NCI-H2171 treated with DMSO at 0.1 percent for 48 hours (cell line): Measurements from ENCODE around the gene APOL2.
A peak's percentile ranks its signal among the peaks of the same experiment; 100 is the strongest.
"Not testable (repeated sequence)": the region's sequence is repeated elsewhere in the genome, so short reads cannot be mapped to it uniquely, and the experiment has no call there.

Source experiments
- DNase-seq: peaks from one replicate; lab custom pipeline; 2025; lab: John Stamatoyannopoulos, UW

Gene APOL2

GRCh38 chr22:36263216-36263673, 23.9 kb upstream of the APOL2 start:
- not testable (repeated sequence) for DNase-seq

GRCh38 chr22:36262307-36262706, 23.0 kb upstream of the APOL2 start:
- DNase-seq, result not testable (repeated sequence)

- DNase-seq, result not testable (repeated sequence)
These were observed 22.3 kb upstream of the APOL2 start for GRCh38 chr22:36261675-36262074.

DNA sequence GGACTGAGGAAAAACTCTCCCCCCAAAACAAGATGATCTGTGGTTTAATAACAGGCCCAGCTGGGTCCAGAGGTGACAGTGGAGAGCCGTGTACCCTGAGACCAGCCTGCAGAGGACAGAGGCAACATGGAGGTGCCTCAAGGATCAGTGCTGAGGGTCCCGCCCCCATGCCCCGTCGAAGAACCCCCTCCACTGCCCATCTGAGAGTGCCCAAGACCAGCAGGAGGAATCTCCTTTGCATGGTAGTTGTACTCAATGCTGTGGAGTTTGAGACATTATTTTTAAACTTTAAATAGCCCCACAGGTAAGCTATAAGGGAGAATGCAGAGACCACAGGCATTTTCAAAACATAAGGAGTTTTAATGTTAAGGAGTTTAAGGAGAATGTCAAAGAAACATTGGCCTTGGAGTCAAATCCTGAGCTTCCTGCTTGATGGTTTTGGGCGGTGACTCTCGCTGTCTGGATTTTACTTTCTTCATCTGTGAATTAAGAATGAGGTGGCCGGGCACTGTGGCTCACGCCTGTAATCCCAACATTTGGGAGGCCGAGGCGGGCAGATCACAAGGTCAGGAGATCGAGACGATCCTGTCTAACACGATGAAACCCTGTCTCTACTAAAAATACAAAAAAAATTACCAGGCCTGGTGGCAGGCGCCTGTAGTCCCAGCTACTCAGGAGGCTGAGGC, 20.4 kb upstream of the APOL2 start:
- DNase-seq, result no peak

DNA sequence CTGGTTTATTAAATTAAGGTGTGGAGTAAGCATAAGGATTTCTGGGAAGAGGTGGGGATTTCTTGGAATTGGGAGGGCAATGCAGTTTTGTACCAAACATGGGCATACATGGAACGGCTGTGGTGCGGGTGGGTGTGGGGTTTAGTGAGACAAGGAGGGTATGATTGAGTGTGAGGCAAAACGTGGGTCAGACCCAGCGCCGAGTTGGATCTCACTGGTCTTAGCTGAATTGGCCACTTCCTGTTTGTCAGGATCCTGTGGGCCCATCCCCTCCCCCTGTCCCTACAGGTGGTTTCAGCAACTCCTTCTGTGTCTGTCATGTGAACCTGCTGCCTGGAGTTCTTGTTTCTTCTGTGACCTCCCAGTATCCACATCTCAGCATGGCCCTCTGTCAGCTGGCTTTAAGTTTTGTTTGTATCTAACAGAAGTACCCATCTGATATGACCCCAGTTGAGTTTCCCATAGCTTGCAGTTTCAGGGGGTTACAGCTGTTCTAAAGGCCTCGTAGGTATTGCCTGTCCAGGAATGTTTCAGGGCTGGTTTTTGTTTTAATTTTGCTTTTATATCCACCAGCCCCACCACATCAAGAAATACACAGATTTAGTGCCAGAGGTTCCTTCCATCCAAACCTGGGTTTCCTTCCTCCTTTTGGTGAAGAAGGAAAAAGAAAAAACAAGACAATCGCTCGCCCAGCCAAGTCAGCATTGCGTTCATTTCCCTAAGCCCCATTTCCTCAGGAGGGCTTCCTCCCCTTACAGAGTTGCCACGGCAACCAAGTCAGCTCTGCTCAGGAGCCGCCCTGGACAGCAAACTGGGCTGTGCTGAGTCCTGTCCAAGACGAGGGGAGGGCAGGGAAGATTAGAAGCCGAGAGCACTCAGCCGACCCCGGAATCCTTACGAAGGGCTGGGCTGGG, 19.6 kb upstream of the APOL2 start:
- no peak for DNase-seq

GRCh38 chr22:36257948-36258670, 18.8 kb upstream of the APOL2 start:
- no peak for DNase-seq

GRCh38 chr22:36257308-36257707, 18.0 kb upstream of the APOL2 start:
- no peak for DNase-seq

- DNase-seq, result no peak
These were observed 17.2 kb upstream of the APOL2 start for GRCh38 chr22:36256478-36256877.

GRCh38 chr22:36255572-36255971, 16.2 kb upstream of the APOL2 start:
- DNase-seq, result not testable (repeated sequence)

GRCh38 chr22:36253523-36254490, 14.5 kb upstream of the APOL2 start:
- peak; percentile 60 for DNase-seq

DNA sequence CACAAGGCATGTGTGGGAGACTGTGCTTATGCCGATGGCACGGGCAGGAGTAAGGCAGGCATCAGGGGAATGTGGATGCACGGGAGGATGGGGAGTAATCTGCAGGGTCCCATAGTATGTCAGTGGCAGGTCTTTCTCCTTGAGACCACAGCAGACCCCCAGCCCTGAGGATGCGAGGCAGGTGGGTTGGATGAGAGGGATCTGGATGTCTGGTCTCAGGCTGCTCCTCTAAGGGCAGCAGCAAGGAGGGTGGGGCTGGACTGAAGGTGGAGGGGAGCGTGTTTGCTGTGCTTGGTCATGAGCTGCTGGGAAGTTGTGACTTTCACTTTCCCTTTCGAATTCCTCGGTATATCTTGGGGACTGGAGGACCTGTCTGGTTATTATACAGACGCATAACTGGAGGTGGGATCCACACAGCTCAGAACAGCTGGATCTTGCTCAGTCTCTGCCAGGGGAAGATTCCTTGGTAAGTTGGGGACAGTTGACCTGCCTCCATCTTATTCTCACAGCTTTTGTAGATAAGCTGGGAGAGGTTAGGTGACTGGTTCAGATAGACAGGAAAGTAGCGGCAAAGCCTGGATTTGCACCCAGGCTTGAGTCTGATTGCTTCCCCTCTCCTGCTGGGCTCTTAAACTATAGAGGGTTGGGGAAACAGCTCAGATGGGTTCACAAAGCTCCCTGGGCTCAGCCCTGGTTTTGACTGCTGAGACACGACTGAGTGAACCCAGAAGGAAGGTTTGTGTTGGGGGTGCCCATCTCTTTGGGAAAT, 13.6 kb upstream of the APOL2 start, which contains the start of gene APOL1:
APOL1 (plus strand) TSS at position 380 of the 769 bp plus-strand sequence. CDS start 1,823 bp downstream, outside the sequence.
- no peak for DNase-seq

GRCh38 chr22:36251979-36252608, 12.8 kb upstream of the APOL2 start:
- DNase-seq, result not testable (repeated sequence)

GRCh38 chr22:36250292-36250960, 11.1 kb upstream of the APOL2 start:
- not testable (repeated sequence) for DNase-seq

DNA sequence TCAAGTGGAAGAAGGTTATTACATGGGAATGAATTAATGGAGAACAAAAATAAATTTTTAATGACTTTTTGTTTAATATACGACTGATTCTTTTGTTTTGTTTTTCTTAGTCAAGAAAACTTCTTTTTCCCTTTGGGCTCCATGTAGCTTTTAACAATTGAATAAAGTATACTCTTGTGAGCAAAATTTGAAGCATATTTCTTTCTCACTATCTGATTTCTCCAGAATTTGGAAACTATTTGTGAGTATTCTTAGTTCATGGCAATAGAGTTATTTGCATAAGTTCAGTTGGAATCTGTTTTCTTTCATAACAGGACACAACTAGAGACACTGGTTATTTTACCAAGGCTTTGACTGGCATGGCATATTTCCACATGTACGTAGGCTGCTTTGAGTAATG, 9.8 kb upstream of the APOL2 start:
- no peak for DNase-seq

GRCh38 chr22:36247955-36248354, 8.6 kb upstream of the APOL2 start:
- no peak for DNase-seq

DNA sequence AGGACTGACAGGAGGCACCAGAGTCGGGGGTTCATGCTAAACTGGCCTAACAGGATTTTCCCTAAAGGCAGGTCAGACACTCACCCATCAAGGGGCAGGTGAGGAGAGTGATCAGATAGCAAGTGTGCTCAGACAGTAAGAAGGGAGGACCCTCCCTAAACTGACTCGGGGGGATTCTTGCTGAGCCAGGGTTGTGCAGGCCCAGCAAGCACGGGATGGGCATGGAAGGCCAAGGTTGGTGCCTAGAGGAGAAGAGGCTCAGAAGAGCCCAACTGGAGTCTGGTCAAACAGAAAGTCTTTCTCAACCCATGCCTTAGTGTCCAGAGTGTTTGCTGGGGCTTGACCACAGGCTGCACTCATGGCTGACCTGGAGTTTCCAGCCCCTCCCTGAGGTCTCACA, 7.4 kb upstream of the APOL2 start:
- DNase-seq, result no peak

DNA sequence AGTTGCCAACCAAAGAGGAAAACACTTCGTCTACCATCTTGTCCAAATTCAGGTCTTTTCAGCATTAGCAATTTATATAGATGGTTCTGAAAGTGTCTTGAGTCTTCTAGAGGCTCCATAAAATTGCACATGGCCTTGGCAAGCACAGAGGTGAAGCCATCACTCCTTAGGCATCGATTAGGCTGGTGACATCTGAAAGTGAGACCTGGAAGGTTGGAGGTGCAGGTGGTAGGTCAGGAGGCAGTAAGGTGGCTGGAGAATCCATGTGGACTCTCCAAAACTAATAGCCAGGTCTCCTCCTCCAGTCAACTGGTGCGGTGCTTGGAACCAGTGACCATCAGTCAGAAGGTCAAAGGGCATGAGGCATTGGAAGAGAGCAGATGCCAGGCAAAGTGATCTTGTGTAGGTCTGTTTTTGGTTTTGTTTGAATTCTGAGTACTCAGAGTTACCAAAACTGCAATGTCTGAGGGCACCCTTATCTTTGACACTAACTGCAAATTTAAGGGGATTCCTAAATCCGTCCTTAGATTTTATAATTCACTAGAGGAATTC, 6.6 kb upstream of the APOL2 start:
- no peak for DNase-seq

DNA sequence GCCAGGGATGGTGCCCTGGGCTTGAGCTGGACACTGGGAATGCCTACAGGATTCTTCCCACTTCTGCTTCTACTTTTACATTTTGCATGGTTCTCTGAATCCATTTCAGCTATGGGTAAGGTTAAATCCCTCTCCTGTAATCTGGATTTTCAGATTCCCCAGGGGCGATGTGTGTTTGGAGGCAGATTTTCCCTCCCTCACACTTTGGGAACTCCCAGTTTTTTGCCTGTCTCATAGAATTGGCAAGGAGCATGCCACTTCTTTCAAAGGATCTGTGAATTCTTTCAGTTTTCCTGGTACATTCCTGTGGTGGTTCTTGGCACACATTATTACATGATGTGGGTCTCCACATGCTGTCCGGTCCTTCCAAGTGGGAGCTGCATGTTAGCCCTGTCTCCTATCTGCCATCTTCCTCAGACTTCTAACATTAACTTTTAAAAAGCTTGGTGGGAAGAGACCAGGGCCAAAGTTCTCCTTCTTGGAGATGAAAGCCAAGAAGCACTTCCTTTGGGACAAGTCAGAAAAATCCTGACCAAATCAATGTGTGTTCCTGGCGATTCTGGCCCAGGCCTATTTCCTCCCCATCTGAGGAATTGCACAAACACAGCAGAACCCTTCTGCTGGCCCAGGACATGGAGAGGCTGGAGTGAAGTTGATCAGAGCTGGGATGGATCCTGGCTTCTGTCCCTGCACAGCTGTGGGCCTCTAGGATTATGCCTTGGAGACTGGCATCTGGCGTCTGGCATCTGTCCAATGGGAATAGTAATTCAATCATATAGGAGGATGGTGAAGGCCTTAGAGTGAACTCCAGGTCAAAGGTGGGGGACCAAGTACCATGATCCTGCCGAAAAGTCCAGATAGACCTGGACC, 5.4 kb upstream of the APOL2 start:
- DNase-seq, result peak; percentile 71
